Right ventricle myocardium superior (tissue), 1 donor: ENCODE data around the gene CR1. TPM values are rescaled to one million over a fixed set of nuclear protein-coding genes. Genes with fewer than 3 reads are reported as not detected.
"Not testable (repeated sequence)": the region's sequence is repeated elsewhere in the genome, so short reads cannot be mapped to it uniquely, and the experiment has no call there.

Source experiments
- ATAC-seq: fragments of 200-7000 bp; cut with Tn5 transposase; one replicate; pipeline ENCODE4 v1.9.1; 2020; ENCODE audit warnings: mild to moderate bottlenecking; ENCODE audit not compliant: poor library complexity
- DNase-seq: peaks from one replicate; pipeline ENCODE4 v3.0.0-alpha.2; 2020
- intact Hi-C: fragments of 100-400 bp; cut with DNase I; formaldehyde crosslinking; loops from one replicate; pipeline ENCODE4 v1.11.2; 2022
- long read RNA-seq: library from polyadenylated mRNA; unstranded; transcript quantifications from one replicate; pipeline ENCODE4 v2.0.0, GENCODE V29; 2021
- total RNA-seq: library from RNA; stranded (reverse); fragmentation: NEBNext Ultra II Directional; extraction: Animal tissue kit (Norgen Biotek cat#: 25700); gene quantifications from one replicate; pipeline ENCODE4 v1.2.1, GENCODE V29; 2021
- donor health status: DM: no; HTN: yes; CAD: no; lungs with severe emphysema.

The CR1 gene
- total RNA-seq = 2.4 TPM
- long read RNA-seq = 0 reads

- intact Hi-C loops = loop anchor here (5.0 kb wide), 1 partner anchor 409 kb away; the partner anchor contains the start of gene C4BPB
- peak; percentile 69 for DNase-seq
- peak; percentile 74 for ATAC-seq
Measured at GRCh38 chr1:207495801-207496792, at the start of gene CR1. CR1 (plus strand) TSS chr1:207496157; CDS start chr1:207496268, 111 bp downstream.

GRCh38 chr1:207453710-207454045, 42.3 kb upstream of the CR1 start:
- no peak for ATAC-seq
- DNase-seq = no peak
- intact Hi-C loops = no loop called here

- intact Hi-C loops = no loop called here
- DNase-seq = peak; percentile 44
- ATAC-seq = peak; percentile 57
Measured at GRCh38 chr1:207454046-207454964, 41.7 kb upstream of the CR1 start, which contains the start of gene CR2. CR2 (plus strand) TSS chr1:207454328; CDS start chr1:207454419, 91 bp downstream.

GRCh38 chr1:207455183-207455754, 40.7 kb upstream of the CR1 start:
- intact Hi-C loops = no loop called here
- DNase-seq (no peak), ATAC-seq (no peak)

GRCh38 chr1:207458414-207458813, 37.5 kb upstream of the CR1 start:
- intact Hi-C loops = no loop called here
- no peak for ATAC-seq

GRCh38 chr1:207459008-207459407, 36.9 kb upstream of the CR1 start:
- DNase-seq (no peak), ATAC-seq (no peak)
- intact Hi-C loops = no loop called here

More at GRCh38 chr1:207458414-207458813, 37.5 kb upstream of the CR1 start:
- DNase-seq = no peak

GRCh38 chr1:207461649-207462048, 34.3 kb upstream of the CR1 start:
- intact Hi-C loops = no loop called here
- DNase-seq (no peak), ATAC-seq (no peak)

GRCh38 chr1:207462535-207462934, 33.4 kb upstream of the CR1 start:
- intact Hi-C loops = no loop called here
- DNase-seq (no peak), ATAC-seq (no peak)

GRCh38 chr1:207463021-207463420, 32.9 kb upstream of the CR1 start:
- DNase-seq = no peak
- ATAC-seq = no peak
- intact Hi-C loops = no loop called here

- intact Hi-C loops = no loop called here
- DNase-seq (no peak), ATAC-seq (no peak)
Measured at GRCh38 chr1:207463571-207463970, 32.4 kb upstream of the CR1 start.

GRCh38 chr1:207470927-207471326, 25.0 kb upstream of the CR1 start:
- DNase-seq (no peak), ATAC-seq (no peak)
- intact Hi-C loops = no loop called here

GRCh38 chr1:207474210-207474609, 21.7 kb upstream of the CR1 start:
- ATAC-seq (no peak), DNase-seq (no peak)
- intact Hi-C loops = no loop called here

GRCh38 chr1:207486198-207486597, 9.8 kb upstream of the CR1 start:
- ATAC-seq = no peak
- no peak for DNase-seq

GRCh38 chr1:207487636-207488035, 8.3 kb upstream of the CR1 start:
- intact Hi-C loops = no loop called here
- ATAC-seq (no peak), DNase-seq (no peak)

More at GRCh38 chr1:207486198-207486597, 9.8 kb upstream of the CR1 start:
- intact Hi-C loops = no loop called here

- DNase-seq = no peak
- intact Hi-C loops = no loop called here
- no peak for ATAC-seq
Measured at GRCh38 chr1:207493212-207493611, 2.7 kb upstream of the CR1 start.

- intact Hi-C loops = no loop called here
- ATAC-seq = no peak
- DNase-seq = no peak
Measured at GRCh38 chr1:207494171-207494570, 1.8 kb upstream of the CR1 start.

GRCh38 chr1:207495281-207495680, 676 bp upstream of the CR1 start:
- not testable (repeated sequence) for ATAC-seq, DNase-seq
- intact Hi-C loops = loop anchor here (5.0 kb wide), 1 partner anchor 408 kb away; the partner anchor contains the start of gene C4BPB

- DNase-seq (no peak), ATAC-seq (no peak)
- intact Hi-C loops = loop anchor here (5.0 kb wide), 1 partner anchor 411 kb away; the partner anchor contains the start of gene C4BPB
Measured at GRCh38 chr1:207497941-207498340, 2.0 kb downstream of the CR1 start.

- peak; percentile 65 for DNase-seq
- intact Hi-C loops = loop anchor here (5.0 kb wide), 1 partner anchor 412 kb away; the partner anchor contains the start of gene C4BPB
- peak; percentile 65 for ATAC-seq
Measured at GRCh38 chr1:207499573-207499972, 3.6 kb downstream of the CR1 start.
